ENCODE results near the gene DIPK1C.

Gene DIPK1C

GRCh38 chr18:74498712-74499627, 41.9 kb upstream of the DIPK1C start:
- Histone ChIP-seq H3K9ac (peak overlapping the region; percentile 70), H3K4me2 (peak overlapping the region; percentile 70), H3K79me2 (ENCODE audit: insufficient read depth, low read depth) (peaks cover 68% of the 10 kb centered on the region), H3K36me3 (ENCODE audit: insufficient read depth) (peaks cover 24% of the 10 kb centered on the region; the same call in 1 of the 2 replicates), H2AFZ (ENCODE audit: low read depth) (peak overlapping the region; percentile 18; the same call in 1 of the 2 replicates), H3K4me1 (ENCODE audit: low read depth, poor library complexity, severe bottlenecking) (peaks cover 49% of the 10 kb centered on the region), H3K27ac (peak overlapping the region; percentile 78), H4K20me1 (ENCODE audit: insufficient read depth) (no peaks in the 10 kb centered on the region), H3K27me3 (ENCODE audit: insufficient read depth, low read depth) (no peaks in the 10 kb centered on the region), H3K4me3 (IDR thresholded peaks at IDR 0.05; ENCODE audit: insufficient read depth, low read depth, low read length) (peak overlapping the region; percentile 10)
- no peak for TF ChIP-seq CTCF (conservative IDR thresholded peaks at IDR 0.05; ENCODE audit: low read depth, low read length)

- no peak overlapping the region for H3K9ac ChIP-seq
- peaks cover 57% of the 10 kb centered on the region for H3K79me2 ChIP-seq (ENCODE audit: insufficient read depth, low read depth)
Measured at GRCh38 chr18:74497778-74498177, 40.7 kb upstream of the DIPK1C start.

GRCh38 chr18:74497324-74497676, 40.2 kb upstream of the DIPK1C start:
- Histone ChIP-seq H3K79me2 (ENCODE audit: insufficient read depth, low read depth) (peaks cover 52% of the 10 kb centered on the region), H3K9ac (peak overlapping the region; percentile 89; the same call in 1 of the 2 replicates)
- 0 out of 2 replicates have a peak, but pooled peaks have one; percentile 19 for TF ChIP-seq CTCF (conservative IDR thresholded peaks at IDR 0.05; ENCODE audit: low read depth, low read length)

More at GRCh38 chr18:74497778-74498177, 40.7 kb upstream of the DIPK1C start:
- Histone ChIP-seq H3K27me3 (ENCODE audit: insufficient read depth, low read depth) (no peaks in the 10 kb centered on the region), H3K36me3 (ENCODE audit: insufficient read depth) (peaks cover 18% of the 10 kb centered on the region; the same call in 1 of the 2 replicates), H2AFZ (ENCODE audit: low read depth) (no peak overlapping the region), H3K4me2 (peak overlapping the region; percentile 70), H3K27ac (peak overlapping the region; percentile 78), H4K20me1 (ENCODE audit: insufficient read depth) (no peaks in the 10 kb centered on the region), H3K4me1 (ENCODE audit: low read depth, poor library complexity, severe bottlenecking) (peaks cover 44% of the 10 kb centered on the region), H3K4me3 (IDR thresholded peaks at IDR 0.05; ENCODE audit: insufficient read depth, low read depth, low read length) (no peak overlapping the region)
- no peak for TF ChIP-seq CTCF (conservative IDR thresholded peaks at IDR 0.05; ENCODE audit: low read depth, low read length)

GRCh38 chr18:74496508-74497323, 39.6 kb upstream of the DIPK1C start:
- Histone ChIP-seq H3K4me2 (peak overlapping the region; percentile 70), H3K4me3 (IDR thresholded peaks at IDR 0.05; ENCODE audit: insufficient read depth, low read depth, low read length) (no peak overlapping the region), H4K20me1 (ENCODE audit: insufficient read depth) (no peaks in the 10 kb centered on the region), H3K27me3 (ENCODE audit: insufficient read depth, low read depth) (no peaks in the 10 kb centered on the region), H3K4me1 (ENCODE audit: low read depth, poor library complexity, severe bottlenecking) (peaks cover 33% of the 10 kb centered on the region), H3K79me2 (ENCODE audit: insufficient read depth, low read depth) (peaks cover 47% of the 10 kb centered on the region), H3K36me3 (ENCODE audit: insufficient read depth) (peaks cover 7% of the 10 kb centered on the region; the same call in 1 of the 2 replicates), H3K9ac (peak overlapping the region; percentile 89), H2AFZ (ENCODE audit: low read depth) (peak overlapping the region; percentile 27), H3K27ac (peak overlapping the region; percentile 78)
- no peak for TF ChIP-seq CTCF (conservative IDR thresholded peaks at IDR 0.05; ENCODE audit: low read depth, low read length)

More at GRCh38 chr18:74497324-74497676, 40.2 kb upstream of the DIPK1C start:
- peak overlapping the region; percentile 70 for H3K4me2 ChIP-seq
- no peak overlapping the region for H2AFZ ChIP-seq (ENCODE audit: low read depth)
- H3K4me1 ChIP-seq (ENCODE audit: low read depth, poor library complexity, severe bottlenecking), result peaks cover 39% of the 10 kb centered on the region
- H3K36me3 ChIP-seq (ENCODE audit: insufficient read depth), result peaks cover 13% of the 10 kb centered on the region; the same call in 1 of the 2 replicates
- no peak overlapping the region for H3K4me3 ChIP-seq (IDR thresholded peaks at IDR 0.05; ENCODE audit: insufficient read depth, low read depth, low read length)
- no peaks in the 10 kb centered on the region for H3K27me3 ChIP-seq (ENCODE audit: insufficient read depth, low read depth)
- no peaks in the 10 kb centered on the region for H4K20me1 ChIP-seq (ENCODE audit: insufficient read depth)
- peak overlapping the region; percentile 78 for H3K27ac ChIP-seq
